ENCODE measurements around the gene RNF150.
A peak's percentile ranks its signal among the peaks of the same experiment; 100 is the strongest.

The RNF150 gene

DNA sequence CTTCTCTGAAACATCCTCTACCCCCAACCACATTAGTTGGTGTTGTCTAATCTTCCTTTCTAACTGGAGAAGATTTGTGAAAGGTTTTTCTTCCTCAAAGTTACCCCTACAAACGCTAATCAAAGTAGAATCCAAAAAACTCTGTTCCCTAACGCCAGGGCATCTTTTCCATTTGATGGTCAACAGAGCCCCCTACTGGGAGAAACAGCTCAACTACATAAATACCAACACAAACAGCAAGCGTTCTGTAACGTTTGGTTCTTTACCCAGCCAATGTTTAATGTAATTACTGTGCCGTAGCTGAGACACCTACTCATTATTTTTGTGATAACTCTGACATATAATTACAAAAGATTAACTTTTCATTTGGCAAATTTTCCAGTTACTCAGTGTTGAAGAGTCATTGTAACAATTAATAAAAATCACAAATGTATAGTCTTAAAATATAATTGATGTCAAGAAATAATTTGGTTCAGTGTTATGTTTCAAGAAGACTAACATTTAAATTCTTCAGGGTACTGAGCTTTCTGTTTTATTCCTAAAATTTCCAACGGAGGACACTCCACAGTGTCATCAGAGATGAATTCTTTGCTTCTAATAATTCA lies 282.1 kb downstream of the RNF150 start:
- peak; percentile 76 for DNase-seq (ENCODE audit: low read depth)
- TF ChIP-seq, protein P1, sequence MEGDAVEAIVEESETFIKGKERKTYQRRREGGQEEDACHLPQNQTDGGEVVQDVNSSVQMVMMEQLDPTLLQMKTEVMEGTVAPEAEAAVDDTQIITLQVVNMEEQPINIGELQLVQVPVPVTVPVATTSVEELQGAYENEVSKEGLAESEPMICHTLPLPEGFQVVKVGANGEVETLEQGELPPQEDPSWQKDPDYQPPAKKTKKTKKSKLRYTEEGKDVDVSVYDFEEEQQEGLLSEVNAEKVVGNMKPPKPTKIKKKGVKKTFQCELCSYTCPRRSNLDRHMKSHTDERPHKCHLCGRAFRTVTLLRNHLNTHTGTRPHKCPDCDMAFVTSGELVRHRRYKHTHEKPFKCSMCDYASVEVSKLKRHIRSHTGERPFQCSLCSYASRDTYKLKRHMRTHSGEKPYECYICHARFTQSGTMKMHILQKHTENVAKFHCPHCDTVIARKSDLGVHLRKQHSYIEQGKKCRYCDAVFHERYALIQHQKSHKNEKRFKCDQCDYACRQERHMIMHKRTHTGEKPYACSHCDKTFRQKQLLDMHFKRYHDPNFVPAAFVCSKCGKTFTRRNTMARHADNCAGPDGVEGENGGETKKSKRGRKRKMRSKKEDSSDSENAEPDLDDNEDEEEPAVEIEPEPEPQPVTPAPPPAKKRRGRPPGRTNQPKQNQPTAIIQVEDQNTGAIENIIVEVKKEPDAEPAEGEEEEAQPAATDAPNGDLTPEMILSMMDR (IDR thresholded peaks at IDR 0.05; ENCODE audit: insufficient read depth, low read depth, low read length, missing control alignments): peak; percentile 70
- H3K4me3 ChIP-seq (ENCODE audit: low read depth, low read length): no peak overlapping the region

DNA sequence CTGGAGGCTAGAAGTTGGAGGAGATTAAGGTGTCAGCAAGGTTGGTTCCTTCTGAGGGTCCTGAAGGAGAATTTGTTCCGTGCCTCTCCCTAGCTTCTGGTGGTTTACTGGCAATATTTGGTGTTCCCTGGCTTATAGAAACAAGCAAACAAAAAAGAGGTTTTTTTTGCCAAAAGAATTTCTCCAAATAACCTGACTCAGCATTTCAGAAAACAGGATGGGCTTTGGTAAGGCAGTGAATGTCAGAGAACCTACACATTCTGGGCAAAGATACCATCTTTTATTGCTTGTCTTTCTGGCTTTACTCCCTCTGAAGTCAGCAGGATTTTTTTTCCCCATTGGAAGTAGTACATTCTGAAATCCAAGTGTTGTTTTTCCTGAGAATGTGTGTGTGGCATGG lies 283.7 kb downstream of the RNF150 start:
- no peak overlapping the region for H3K4me3 ChIP-seq (ENCODE audit: low read depth, low read length)
- TF ChIP-seq, protein P1 (IDR thresholded peaks at IDR 0.05; ENCODE audit: insufficient read depth, low read depth, low read length, missing control alignments): no peak
- DNase-seq (ENCODE audit: low read depth): no peak

DNA sequence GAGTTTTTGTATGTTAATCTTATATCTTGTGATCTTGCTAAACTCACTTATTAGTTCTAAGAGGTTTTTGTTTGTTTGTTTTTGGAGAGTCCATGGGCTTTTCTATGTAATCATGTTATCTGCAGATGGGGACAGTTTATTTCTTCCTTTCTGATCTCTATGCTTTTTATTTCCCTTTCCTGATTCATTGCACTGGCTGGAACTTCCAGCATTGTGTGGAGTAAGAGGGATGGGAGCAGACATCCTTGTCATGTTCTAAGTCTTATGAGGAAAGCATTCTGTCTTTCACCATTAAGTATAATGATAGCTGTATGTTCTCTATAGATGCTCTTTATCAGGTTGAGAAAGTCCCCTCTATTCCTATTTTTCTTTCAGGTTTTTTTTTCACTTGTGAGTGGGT lies 286.5 kb downstream of the RNF150 start:
- TF ChIP-seq, protein P1 (IDR thresholded peaks at IDR 0.05; ENCODE audit: insufficient read depth, low read depth, low read length, missing control alignments): no peak
- no peak overlapping the region for H3K4me3 ChIP-seq (ENCODE audit: low read depth, low read length)

DNA sequence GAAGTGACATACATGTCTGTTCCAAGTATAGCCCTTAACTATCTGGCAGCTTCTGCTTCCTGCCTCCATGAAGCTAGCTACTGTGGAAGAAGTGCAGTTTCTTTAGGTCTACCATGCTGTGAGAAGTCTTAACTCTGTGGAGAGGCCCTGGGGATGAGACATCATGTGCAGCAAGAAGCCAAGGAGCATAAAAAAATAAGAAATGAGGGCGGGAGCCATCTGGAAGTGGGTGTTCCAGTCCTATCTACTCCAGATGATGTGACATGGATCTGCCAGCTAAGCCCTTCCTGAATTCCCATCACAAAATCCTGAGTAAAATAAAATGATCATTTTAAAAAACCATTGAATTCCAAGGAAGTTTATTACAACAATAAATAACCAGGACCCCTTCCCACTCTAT lies 289.2 kb downstream of the RNF150 start:
- TF ChIP-seq, protein P1 (IDR thresholded peaks at IDR 0.05; ENCODE audit: insufficient read depth, low read depth, low read length, missing control alignments): no peak
- no peak overlapping the region for H3K4me3 ChIP-seq (ENCODE audit: low read depth, low read length)
- no peak for DNase-seq (ENCODE audit: low read depth)

More for the DNA sequence above, 286.5 kb downstream of the RNF150 start:
- DNase-seq (ENCODE audit: low read depth): no peak

DNA sequence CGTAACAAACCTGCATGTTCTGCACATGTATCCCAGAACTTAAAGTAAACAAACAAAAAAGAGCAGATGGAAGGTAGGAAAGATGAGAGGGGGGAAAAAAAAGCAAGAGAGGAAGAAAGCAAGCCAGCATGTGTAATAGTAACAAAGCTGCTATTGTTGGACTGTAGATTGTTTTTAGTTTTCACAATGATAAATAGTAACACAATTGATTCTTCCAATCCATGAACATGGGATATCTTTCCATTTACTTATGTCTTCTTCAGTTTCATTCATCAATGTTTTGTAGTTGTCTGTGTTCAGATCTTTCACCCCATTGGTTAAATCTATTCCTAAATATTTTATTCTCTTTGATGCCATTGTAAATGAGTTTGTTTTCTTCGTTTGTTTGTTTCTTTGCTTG lies 292.1 kb downstream of the RNF150 start:
- TF ChIP-seq, protein P1 (IDR thresholded peaks at IDR 0.05; ENCODE audit: insufficient read depth, low read depth, low read length, missing control alignments): no peak
- no peak for DNase-seq (ENCODE audit: low read depth)
- no peak overlapping the region for H3K4me3 ChIP-seq (ENCODE audit: low read depth, low read length)

DNA sequence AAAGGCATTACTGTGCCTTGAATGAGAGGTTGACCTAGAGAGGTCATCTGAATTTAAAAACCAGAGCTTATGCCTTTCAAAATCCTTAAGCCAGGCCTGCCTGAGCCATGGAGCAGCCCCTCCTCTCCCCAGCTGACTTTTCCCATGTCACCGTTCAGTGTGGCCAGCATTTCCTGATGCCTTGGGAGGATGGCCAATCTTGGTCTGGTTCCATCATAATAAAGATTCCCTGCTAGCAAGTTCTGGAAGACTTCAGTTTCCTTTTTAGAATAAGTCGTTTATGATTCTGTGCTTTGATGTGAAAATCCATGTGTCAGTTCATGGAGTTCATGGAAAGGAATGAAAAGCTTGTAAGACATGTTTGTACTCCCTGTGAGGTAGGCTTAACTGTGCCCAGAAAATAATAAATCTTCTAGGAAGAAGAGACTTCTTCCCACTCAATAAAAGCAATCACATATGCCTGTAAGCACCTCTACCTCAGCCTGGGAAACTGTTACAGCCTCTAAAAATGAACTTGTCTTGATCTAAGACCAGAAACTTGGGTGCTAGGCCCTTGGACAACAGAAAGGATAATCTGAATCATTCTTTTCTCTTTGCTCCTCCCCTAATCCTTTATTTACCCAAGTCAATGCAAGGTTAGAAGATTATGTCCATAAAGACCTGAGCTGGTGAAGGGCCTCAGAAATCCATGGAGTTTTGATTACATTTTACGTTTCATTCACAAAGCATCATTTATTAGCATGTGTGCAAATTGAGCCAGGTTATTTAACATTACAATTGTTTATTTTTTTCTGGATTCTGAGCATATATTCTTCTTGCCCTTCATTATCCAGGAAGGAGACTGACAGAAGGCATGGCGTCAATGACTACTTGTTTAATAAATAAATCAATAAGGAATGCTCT lies 293.1 kb downstream of the RNF150 start:
- TF ChIP-seq, protein P1 (IDR thresholded peaks at IDR 0.05; ENCODE audit: insufficient read depth, low read depth, low read length, missing control alignments): no peak
- no peak overlapping the region for H3K4me3 ChIP-seq (ENCODE audit: low read depth, low read length)
- DNase-seq (ENCODE audit: low read depth): no peak

Measured in GM12865 (cell line).